ENCODE measurements around the gene ADH5.
"Not testable (repeated sequence)": the region's sequence is repeated elsewhere in the genome, so short reads cannot be mapped to it uniquely, and the experiment has no call there.

The ADH5 gene

DNA sequence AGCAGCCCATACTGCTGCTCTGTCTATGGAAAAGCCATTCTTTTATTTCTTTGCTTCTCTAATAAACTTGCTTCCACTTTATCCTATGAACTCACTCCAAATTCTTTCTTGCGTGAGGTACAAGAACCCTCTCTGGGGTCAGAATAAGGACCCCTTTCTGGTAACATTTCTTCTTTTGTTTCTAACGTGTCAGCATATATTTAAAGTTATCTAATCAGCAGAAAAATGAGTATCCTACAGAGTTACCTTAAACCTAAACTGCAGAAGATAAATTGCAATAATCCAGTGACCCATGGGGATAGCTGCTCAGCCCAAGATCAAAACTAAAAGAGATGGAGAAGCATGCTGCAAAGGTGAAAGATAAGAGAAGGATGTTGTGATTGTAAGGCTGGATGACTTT is 4.0 kb downstream of the ADH5 start:
- no peak for DNase-seq (ENCODE audit: low read depth)

DNA sequence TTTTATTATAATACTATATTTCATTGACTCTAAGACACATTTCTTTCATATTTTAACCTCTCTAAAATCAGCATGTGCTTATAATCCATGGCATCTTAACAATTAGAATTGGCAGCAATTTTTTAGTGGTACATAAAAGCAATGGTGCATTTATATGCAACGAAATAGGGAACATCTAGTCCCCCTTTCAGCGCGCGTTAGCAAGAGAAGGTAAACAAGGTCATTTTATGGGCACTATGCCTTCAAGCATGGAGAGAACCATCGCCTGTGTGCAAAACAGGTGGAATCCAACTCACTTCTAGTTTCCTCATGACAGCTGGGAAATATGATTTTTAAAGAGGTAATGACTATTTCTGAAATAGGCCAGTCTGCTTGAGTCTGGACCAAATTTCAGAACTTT is 6.4 kb downstream of the ADH5 start:
- DNase-seq (ENCODE audit: low read depth): no peak

DNA sequence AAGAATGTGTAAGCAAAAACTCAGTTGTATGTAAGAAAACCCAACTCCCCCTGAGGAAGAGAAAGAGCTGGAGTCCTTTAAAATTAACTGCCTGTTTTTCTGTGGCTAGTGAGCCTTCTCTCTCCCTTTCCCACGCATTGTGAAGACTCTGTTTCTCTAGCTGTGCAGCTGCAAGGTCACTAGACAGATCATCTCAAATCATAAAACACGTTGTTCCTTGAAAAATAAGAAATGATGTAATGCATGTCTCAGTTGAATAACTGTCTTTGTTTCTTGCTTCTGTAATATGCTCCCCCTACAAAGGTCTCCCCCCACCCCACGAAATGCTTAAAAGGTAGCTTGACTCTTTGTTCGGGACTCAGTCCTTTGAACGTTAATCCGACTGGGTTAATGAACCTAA is 7.7 kb downstream of the ADH5 start:
- not testable (repeated sequence) for DNase-seq (ENCODE audit: low read depth)

DNA sequence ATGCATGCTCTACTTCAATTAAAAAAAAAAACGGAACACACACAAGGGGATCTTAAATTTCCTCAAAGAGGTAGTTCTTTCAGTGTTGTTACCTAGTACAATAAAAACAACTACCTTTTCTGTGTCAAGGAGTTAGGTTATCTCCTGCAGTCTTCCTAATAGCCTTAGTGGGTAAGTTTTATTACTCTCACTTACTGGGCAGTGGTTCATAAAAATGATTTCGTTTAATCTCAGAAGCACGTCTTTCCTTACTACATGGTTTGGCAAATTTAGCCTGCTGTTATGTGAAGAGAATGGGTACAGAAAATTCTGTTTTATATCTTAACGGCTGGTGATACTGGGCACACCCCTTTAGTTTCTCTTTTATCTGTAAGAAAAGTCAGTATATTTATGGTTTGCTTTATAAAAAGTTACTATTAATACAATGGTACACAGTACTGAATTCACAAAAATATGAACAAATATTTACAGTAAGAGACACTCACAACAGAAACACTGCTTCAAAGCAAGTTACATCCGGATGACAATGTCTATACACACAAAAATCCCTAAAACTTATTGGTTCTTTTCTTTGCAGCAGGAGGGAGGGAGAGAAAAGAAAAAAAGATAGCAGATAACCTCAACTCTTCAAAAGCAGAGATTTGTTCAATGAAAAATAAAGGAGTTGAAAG is 8.8 kb downstream of the ADH5 start:
- no peak for DNase-seq (ENCODE audit: low read depth)

DNA sequence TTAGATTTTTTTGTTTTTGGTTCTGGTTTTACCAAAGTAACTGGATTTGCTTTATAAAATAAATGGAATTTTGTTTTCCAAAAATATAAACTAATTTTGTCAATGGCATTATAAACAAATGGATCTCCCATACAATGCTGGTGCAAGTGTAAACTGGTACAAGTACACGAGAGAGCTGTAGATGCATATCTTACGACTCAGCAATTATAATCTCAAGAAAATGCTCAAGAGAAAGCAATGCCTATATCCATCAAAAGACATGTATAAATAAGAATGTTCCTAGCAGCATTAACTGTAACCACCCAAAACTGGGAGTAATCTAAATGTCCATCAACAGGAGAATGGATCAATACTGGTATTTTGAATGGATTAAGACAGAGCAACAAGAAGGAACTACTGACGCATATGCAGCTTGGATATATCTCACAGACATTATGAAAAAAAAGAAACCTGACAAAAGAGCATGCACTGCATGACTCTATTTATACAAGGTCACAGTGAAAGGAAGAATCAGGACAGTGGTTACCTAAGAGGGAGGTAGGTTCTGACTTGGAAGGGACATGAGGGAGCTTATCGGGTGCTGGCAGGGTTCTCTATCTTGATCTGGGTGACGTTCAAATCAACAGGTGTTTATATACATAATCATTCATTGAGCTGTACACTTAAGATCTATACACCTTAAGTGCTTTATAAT is 9.5 kb downstream of the ADH5 start:
- DNase-seq (ENCODE audit: low read depth): no peak

- DNase-seq (ENCODE audit: low read depth): no peak
These were observed 10.3 kb downstream of the ADH5 start for GRCh38 chr4:99078336-99078735.

GRCh38 chr4:99077177-99077576 is 11.4 kb downstream of the ADH5 start:
- DNase-seq (ENCODE audit: low read depth): no peak

GRCh38 chr4:99076292-99076976 is 12.2 kb downstream of the ADH5 start:
- no peak for DNase-seq (ENCODE audit: low read depth)

- DNase-seq (ENCODE audit: low read depth): no peak
These were observed 13.8 kb downstream of the ADH5 start for GRCh38 chr4:99074816-99075215.

DNA sequence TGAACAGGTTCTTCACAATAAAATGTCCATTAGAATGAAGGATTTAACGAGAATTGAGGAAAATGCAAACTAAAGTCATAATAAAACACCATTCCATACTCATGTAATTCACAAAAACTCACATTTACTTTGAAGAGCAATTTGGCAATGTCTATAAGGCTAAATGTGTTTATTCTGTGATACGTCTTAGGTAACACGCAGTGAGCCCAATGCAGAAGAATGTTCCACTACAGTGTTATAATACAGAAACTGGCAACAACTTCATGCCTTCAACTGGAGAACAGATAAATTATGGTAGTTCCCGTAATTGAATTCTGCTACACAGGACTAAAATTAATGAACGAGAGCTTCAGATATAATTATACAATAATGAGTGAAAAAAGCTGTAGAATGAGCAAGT is 17.4 kb downstream of the ADH5 start:
- DNase-seq (ENCODE audit: low read depth): no peak

- DNase-seq (ENCODE audit: low read depth): no peak
These were observed 21.0 kb downstream of the ADH5 start for GRCh38 chr4:99067617-99068016.

DNA sequence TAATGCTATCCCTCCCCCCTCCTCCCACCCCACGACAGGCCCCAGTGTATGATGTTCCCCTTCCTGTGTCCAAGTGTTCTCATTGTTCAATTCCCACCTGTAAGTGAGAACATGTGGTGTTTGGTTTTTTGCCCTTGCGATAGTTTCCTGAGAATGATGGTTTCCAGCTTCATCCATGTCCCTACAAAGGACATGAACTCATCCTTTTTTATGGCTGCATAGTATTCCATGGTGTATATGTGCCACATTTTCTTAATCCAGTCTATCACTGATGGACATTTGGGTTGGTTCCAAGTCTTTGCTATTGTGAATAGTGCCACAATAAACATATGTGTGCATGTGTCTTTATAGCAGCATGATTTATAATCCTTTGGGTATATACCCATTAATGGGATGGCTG is 23.1 kb downstream of the ADH5 start:
- DNase-seq (ENCODE audit: low read depth): not testable (repeated sequence)

DNA sequence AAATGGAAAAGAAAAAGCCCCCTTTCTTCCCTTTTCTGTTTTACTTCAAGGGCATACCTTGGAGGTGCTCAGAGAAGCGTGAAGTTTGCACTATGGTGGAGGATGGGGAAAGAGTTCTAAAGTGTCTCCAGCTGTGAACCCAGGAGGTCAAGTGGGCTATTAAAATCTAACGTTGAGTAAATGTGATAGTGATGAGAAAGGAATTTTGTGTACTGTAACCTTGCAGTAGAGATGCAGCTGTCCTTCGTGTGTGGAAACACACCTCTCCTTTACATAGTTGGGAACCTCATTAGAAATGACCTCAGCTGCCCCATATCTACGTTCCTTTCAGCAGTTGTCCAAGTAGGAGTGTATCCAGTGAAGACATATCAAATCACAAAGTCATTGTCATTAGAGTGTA is 26.5 kb downstream of the ADH5 start:
- no peak for DNase-seq (ENCODE audit: low read depth)

DNA sequence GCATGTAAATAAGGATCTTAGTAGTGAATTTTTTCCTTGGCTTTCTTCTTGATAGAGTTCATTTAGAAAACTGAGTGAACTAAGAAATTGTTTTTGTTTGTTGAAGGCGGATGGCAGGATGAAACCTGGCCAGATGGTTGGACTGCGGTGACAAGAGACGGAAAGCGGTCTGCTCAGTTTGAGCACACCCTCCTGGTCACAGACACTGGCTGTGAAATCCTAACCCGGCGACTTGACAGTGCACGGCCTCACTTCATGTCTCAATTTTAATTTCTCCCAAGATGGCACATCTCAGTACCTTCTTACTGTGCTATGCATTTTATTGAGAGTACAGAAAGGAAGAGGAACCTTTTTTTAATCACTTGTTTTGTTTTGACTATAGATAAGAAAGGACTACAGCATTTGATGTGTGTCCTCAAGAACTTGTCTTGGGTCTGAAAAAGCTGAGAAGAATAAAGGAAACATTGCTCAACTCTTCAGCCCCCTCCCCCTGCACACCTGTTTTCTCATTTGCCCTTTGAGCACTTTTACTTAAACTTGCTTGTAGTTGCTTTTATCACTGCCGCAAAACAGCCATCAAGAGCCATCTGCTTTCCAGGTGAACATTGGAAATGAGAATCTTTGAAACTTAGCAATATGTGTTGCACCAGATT is 27.4 kb downstream of the ADH5 start:
- no peak for DNase-seq (ENCODE audit: low read depth)

DNA sequence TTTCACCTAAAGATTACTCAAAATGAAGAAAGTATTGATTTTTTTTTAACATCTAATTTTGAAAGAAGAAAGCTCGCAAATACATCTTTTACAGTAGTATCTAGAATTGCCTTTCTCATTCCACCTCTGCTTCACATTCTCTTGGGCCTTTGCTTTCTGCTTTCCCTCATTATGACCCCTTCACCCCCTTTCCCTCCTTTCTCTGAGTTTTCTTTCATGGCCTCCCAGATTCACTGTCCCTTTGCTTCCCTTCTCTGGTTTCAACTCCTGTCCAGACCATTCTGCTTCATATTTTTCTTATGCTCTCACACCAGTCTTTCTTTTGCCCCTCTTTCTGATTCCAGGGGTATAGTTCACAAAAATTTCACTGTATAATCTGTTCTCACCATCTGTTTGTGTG is 29.0 kb downstream of the ADH5 start:
- DNase-seq (ENCODE audit: low read depth): no peak

DNA sequence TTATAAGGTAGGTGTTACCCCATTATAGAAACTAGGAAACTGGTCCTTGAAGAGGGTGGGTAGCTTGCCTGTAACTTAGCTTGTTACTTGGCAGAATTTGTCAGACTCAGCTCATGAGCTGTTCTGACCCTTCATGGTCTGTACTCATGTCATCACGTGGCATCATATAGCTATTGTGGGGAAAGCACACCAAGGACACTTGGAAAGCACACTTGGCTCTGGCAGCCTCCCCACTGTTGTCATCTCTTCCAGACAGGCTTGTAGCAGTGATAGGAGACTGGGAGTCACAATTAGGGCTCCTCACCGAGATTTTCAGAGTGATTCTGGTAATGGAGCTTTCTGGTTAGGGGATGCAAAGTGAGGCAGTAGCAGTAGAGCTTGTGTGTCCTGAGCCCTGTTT is 30.4 kb downstream of the ADH5 start:
- no peak for DNase-seq (ENCODE audit: low read depth)

DNA sequence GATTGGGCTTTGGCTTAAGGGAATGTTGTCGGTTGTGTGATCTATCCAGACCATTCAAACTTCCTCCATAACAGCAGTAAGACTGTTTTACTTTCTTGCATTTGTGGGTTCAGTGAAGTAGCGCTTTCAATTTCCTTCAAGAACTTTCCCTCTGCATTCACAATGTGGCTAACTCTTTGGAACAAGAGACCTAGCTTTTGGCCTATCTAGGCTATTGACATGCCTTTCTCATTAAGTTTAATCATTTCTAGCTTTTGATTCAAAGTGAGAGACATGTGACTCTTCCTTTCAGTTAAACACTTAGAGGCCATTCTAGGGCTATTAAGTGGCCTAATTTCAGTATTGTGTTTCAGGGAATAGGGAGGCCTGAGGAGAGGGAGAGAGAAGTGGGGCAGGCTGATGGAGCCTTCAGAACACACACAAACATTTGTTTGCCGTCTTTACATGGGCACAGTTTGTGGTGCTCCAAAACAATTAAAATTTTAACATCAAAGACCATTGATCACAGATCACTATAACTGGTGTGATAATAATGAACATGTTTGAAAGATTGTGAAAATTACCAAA is 34.1 kb downstream of the ADH5 start:
- DNase-seq (ENCODE audit: low read depth): no peak

DNA sequence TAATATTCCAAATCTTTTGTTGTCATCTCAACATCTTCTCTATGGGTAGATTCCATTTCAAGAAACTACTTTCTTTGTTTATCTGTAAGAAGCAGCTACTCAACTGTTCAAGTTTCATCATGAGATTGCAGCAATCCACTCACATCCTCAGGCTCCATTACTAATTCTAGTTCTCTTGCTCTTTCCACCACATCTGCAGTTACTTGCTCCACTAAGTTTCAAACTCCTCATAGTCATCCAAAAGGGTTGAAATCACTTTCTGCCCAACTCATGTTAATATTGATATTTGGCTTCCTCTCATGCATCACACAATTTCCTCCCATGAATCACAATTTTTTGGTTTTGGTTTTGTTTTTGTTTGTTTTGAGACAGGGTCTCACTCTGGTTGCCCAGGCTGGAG is 35.7 kb downstream of the ADH5 start:
- DNase-seq (ENCODE audit: low read depth): no peak

- DNase-seq (ENCODE audit: low read depth): no peak
These were observed 40.9 kb downstream of the ADH5 start for GRCh38 chr4:99047710-99048109.

DNA sequence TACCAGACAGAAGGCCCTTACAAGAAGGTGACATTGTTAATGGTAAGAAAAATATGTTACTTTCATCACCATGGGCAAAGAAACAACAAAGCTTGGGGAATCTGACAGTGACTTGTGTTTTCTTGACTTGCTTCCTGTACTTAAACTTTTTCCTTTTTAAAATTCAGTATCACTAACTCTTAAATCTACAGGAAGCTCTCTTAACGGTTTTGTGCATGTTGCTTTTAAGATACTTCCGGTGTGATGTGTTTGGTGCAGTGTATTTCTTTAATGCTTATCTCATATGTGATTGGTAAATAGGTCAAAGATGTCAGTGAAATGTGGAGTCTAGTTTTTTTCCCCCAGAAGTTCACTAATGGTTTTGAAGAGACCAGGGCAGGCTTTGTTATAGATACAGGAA is 45.2 kb downstream of the ADH5 start:
- no peak for DNase-seq (ENCODE audit: low read depth)

GRCh38 chr4:99038213-99038612 is 50.4 kb downstream of the ADH5 start:
- DNase-seq (ENCODE audit: low read depth): no peak

DNA sequence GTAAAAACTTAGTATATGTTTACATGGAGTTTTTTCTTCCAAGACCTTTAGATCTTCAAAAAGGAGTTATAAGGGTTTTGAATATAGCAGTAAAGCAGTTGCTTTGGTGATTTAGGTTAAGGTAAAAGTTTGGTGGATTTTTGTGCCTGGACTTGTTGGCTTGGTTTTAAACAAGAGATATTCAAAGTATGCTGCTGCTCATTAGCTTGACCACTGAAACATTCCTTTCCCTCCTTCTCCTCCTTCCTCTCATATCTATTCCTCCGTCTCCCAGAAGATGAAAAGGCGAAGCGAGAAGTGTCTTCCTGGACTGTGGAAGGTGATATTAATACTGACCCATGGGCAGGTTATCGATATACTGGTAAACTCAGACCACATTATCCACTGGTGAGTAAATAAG is 54.6 kb downstream of the ADH5 start:
- DNase-seq (ENCODE audit: low read depth): no peak

DNA sequence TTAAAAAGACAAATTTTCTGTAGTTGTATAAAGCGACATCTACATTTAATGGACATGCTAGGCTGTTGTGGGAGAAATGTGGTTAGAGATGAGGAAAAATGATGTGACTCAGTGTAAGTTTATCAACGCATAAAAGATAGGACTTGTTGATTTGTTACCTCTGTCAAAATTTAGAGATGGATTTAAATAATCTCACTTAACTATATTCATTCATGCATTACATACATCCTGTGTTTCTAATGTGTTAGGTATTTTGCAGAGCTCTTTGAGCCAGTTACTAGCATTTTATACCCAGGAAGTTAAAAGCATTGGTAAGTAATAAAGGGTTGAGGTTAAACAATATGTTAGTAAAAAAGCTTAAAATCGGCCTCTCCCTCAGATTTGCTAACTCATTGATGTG is 58.7 kb downstream of the ADH5 start:
- no peak for DNase-seq (ENCODE audit: low read depth)
